Astrocyte of the cerebellum (primary cell): ENCODE results near the gene CELA1.
A peak's percentile ranks its signal among the peaks of the same experiment; 100 is the strongest.

Experiments
- DNase-seq: peaks from one replicate; pipeline ENCODE4 v3.0.0-alpha.2; 2011; ENCODE audit warnings: low read depth
- H3K4me3 ChIP-seq: 2 replicates; pipeline ENCODE4 v1.5.1; 2011; ENCODE audit warnings: mild to moderate bottlenecking, low read depth, low read length, moderate library complexity
- CTCF ChIP-seq: IDR thresholded peaks from 2 replicates; pipeline ENCODE4 v1.5.1; 2012; ENCODE audit warnings: low read length, low read depth, moderate library complexity, mild to moderate bottlenecking; ENCODE audit errors: missing control alignments
- in situ Hi-C: cut with HindIII; loops from 2 replicates; pipeline ENCODE4 v1.10.0; 2017; ENCODE audit warnings: low sequenced_read_pairs

The CELA1 gene

DNA sequence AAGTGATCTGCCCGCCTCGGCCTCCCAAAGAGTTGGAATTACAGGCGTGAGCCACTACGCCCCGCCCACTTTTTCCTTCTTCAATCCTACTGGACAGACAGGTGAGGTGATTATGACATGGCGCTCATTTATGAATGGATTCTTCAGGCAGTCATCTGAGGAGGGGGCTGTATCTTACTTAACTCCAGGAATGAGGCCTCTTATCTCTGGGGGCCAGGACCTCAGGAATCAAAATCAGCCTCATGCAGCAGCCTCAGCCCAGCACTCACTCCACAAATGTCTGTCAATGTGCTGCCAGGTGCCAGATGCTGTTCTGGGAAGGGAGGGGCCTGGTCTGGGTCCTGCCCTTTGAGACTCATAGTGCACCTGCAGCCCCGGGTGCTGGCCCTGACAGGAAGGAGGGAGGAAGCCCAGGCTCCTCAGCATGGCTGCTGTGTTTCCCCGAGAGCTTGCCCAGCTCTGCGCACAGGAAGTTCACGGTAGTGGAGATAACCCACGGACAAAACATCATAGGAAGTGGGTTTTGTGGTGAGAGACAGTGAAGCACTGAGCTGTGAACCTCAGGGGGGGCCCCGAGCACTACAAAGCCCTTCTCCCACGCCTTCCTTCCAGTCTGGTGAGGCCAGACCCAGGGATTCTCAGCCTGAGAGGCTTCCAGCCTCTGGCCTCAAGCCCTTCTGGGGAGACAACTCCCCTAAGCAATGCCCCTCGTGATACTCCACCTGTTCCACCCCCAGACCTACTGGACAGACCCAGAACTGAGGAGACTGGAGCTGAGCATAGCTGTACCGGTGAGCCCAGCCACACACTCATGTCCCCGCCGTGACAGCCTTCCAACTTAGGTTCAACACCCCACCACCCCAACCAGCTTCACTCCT lies 22.4 kb upstream of the CELA1 start:
- no peak for TF ChIP-seq CTCF
- H3K4me3 ChIP-seq: no peak overlapping the region
- in situ Hi-C loops: no loop called here
- peak; percentile 20 for DNase-seq

GRCh38 chr12:51365276-51365675 lies 18.8 kb upstream of the CELA1 start:
- no peak for DNase-seq
- in situ Hi-C loops: no loop called here
- no peak overlapping the region for H3K4me3 ChIP-seq
- TF ChIP-seq CTCF: no peak

GRCh38 chr12:51364001-51364400 lies 17.5 kb upstream of the CELA1 start:
- in situ Hi-C loops: no loop called here
- no peak for DNase-seq
- TF ChIP-seq CTCF: no peak
- no peak overlapping the region for H3K4me3 ChIP-seq

- in situ Hi-C loops: no loop called here
- no peak for DNase-seq
- H3K4me3 ChIP-seq: no peak overlapping the region
- TF ChIP-seq CTCF: no peak
Observed at GRCh38 chr12:51362747-51363342, 16.4 kb upstream of the CELA1 start.

DNA sequence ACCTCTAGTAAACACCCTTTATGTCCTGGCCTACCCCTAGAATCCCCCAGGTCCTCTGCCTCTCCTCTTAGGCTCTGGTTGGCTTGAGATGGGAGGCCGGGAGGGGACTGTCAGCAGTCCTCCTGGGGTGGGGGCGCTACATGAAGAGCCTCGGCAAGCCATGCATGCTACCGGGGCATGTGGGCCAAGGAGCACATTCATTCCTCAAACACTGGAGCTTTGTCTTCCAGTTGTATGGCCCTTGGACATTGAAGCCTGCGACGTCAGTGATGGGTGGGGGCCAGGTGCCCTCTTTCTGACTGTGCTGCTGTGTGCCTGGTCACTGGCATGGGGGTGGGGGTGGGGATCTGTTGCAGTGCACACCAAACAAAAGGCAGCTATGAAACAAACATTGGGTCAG lies 15.8 kb upstream of the CELA1 start:
- DNase-seq: no peak
- TF ChIP-seq CTCF: no peak
- H3K4me3 ChIP-seq: no peak overlapping the region
- in situ Hi-C loops: no loop called here

DNA sequence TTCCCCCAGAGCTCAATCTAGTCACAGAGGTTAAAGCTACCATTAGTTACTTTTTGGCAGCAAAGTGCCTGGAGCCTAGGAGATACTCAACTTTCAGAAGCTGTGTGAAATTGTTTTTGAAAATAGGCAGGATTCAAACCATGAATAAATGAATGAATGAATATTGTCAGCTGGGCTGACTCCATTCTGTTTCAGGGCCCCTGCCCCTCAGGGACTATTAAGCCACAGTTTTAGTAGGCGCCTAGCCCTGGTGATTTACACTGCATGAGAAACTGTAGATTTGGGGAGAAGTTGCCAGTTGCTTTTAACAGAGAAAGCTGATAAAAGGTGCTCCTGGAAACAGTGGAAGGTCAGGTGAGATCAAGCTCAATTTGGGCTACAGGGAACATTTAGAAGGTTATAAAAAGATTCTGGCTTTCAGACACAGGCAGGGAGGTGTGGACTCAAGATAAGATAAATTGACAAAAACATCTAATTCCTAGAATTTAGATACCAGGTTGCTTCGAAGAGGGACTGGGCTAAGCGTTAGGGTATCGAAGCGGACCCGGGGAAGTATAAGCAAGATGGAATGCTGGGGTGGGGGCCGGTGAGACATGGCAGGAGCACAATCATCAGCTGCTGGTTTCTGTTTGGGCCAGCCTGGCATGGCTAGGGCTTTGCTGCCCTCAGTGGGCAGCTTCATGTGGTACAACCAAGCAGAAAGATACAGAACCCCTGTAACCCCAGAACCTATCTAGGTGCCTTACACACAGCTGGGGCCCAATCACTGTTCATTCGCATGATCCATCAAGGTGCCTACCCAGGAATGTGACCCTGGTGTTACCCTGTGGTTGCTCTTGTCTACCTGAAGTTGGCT lies 14.9 kb upstream of the CELA1 start:
- no peak for DNase-seq
- in situ Hi-C loops: no loop called here
- no peak for TF ChIP-seq CTCF
- H3K4me3 ChIP-seq: no peak overlapping the region
